Eye (tissue), 1 donor: Measurements from ENCODE around the gene TUBA3D.
A peak's percentile ranks its signal among the peaks of the same experiment; 100 is the strongest.
"Not testable (repeated sequence)": the region's sequence is repeated elsewhere in the genome, so short reads cannot be mapped to it uniquely, and the experiment has no call there.

ENCODE experiments used
- DNase-seq: peaks from one replicate; pipeline ENCODE4 v3.0.0-alpha.2; 2015

The TUBA3D gene

DNA sequence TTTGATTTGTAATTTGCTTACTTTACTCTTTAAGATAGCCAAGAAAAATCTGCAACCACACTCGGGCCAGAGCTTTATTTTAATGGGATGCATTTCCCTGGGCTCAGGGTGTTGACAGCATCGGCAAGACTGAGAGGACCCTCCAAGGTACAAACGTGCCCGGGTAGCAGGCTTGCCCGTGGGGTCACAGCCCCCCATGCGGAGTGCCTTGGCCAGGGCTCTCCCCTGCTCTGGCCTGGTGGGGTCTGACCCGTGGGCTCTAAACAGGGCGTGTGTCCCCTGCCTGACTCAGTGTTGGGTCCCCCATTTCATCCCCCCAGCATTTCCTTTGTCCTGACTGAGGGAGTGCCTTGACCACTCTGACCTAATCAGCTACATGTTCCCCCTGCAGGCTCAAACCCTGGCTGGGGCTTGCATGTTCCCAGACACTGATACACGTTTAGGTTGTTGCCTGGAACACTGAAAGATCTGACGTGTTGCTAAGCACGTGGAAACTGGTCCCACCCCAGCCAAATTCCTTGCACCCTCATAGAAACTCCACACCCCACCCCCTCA, 9.1 kb downstream of the TUBA3D start:
- DNase-seq = not testable (repeated sequence)

DNA sequence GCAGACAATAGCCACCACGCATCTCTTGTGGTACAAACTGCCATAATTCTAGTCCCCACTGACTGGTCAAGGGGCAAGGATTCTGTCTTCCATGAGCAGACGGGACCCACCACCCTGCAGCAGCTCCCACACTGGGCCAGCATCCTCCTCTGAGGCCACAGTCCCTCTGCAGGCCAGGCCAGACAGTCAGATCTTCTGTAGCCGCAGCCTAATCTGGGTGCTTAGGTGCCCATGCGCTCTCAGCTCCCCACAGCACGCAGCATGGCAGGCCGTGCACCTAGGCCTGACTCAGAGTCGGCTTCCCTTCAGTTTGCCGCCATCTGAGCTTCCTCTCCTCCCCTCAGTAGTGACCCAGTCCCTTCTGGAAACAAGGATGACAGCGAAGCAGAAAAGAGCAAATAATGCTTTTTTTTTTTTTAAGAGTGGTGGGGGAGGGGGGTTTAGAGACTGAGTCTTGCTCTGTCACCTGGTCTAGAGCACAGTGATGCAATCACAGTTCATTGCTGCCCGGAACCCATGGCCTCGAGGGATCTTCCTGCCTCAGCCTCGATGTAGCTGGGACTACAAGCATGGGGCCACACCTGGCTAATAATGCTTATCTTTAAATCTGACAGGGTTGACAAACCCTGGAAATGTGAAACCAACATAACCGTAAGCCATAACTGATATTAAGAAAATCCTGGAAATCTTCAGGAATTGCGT, 10.4 kb downstream of the TUBA3D start:
- DNase-seq = peak; percentile 23

DNA sequence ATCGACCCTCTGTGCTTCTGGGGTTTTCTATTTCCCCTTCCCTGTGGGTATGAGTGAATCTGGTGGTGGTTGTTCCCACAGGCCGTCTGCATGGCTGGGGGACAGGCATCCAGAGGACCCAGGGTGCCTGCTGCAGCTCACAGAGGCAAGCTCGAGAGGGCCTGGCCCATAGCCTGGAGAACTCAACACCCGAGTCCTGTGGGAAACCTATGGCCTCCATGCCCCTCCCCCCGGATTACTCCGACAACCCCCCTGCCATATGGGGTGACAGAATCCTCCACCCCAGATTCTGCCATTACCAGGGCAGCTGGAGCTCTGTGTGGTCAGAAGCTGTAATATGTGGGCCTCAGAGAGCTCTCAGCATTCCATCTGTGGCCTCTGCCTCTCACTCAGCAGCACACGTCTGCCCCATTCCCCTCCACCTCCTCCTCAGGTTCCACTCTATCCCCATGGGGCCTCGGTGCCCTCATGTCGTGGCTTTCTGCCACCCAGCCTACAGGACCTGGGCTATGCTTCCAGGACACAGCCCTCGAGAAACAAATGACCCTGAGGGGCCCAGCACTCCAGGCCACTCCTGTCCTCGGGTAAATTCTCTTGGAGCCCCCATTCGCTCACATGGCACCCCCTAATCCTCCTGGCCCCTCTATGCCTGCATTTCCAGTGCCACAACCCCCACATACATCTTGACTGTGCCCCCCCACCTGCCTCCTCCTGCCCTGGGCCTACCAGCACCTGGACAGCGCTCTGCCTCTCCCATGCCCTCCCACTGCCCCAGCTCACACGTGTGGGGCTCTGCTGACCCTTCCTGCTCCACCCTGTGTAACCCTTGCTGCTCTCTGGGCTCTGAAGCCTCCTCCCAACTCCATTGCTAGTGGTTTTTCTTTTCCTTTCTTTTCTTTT, 12.6 kb downstream of the TUBA3D start:
- no peak for DNase-seq

DNA sequence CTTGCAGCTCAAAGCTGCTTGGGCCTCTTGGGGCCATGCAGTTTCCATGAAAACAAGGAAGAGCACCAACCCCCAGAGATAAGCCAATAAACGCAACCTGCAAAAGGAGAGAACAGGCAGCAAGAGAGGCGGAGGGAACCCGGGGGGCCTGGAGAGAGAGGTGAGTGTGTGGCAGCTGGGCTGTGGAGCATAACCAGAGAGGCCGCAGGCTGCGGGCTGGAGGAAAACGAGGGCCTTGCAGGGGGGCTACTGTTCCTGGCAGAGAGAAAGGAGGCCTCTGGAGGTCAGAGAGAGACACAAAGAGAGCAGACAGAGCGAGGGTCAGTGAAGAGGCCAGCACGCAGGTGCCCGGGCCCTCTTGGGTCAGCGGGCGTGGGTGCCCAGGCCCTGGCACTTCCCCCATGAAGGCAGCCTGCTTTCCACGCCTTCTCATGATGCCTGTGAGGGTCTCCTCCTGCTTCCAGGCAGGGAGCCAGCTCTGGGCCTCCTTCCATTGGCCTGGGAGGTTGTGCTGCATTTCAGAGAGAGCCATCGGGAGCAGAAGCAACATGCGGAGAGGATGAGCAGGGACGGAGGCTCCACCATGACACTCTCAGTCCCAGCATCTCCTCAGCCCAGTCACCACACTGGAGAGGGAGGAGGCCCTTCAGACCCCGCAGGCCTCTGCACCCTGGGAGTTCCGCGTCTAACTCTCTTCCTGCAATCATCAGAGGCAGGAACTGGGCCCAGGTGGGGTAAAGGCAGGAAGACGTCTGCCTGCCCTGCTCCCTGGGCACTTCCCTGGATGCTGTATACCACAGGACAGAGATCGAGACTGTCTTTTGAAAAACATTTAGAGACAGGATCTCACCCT, 14.9 kb downstream of the TUBA3D start:
- DNase-seq = peak; percentile 61

- peak; percentile 49 for DNase-seq
Observed at GRCh38 chr2:131491469-131491836, 15.5 kb downstream of the TUBA3D start.

- not testable (repeated sequence) for DNase-seq
Observed at GRCh38 chr2:131492015-131492417, 16.1 kb downstream of the TUBA3D start, which contains the start of gene MZT2A. MZT2A (minus strand) TSS chr2:131492397; CDS start chr2:131492376, 21 bp downstream.

DNA sequence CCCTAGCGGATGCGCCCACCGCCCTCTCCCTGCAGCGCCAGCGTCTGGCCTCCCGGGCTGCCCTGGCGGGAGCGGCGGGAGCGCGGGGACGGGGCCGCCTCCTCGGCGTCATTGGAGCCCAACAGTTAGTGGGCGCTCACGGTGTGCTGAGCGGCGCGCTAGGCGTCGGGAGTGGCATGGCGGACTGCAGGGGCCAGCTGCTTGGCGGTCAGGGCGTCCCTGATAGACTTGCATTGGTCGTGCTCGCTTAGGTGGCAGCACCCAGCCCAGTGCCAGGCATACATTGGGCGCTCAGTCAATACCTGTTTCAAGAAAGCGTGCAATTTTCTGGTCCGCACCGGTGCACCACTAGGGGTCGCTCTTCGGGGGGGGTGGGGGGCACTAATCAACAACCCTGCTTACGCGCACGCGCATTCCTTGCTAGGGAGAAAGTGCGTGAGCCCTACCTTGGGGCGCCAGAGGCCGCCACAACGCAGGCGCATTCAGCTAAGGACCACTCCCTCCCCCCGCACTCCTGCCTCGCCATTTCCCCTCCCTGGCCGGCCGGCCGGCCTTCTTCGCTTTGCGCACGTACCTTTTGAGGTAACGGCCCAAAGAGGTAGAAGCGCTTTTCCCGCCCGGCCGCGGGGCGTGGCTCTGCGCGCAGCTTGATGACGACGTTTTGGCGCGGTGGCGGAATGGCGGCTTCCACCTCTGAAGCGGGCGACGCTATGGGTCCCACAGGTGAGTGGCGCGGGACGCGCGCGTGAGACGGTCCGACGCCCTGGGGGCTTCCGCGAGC, 16.7 kb downstream of the TUBA3D start:
- DNase-seq = peak; percentile 98

- DNase-seq = no peak
Observed at GRCh38 chr2:131493199-131493968, 17.5 kb downstream of the TUBA3D start.

DNA sequence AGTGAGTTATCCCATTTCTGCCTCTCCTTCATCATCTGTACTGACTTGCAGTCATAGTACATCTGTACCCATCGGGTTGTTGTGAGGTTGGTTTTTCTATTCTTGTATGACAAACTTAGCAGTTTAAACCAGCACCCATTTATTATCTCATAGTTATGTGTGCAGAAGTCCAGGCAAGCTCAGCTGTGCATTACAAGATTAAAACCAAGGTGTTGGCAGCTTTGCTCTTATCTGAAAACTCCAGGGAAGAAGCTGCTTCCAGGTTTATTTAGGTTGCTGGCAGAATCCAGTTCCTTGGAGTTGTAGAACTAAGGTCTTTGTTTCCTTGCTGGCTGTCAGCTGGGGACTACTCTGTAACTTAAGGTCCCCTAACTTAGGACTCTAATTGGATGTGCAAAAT, 19.6 kb downstream of the TUBA3D start:
- DNase-seq = not testable (repeated sequence)

DNA sequence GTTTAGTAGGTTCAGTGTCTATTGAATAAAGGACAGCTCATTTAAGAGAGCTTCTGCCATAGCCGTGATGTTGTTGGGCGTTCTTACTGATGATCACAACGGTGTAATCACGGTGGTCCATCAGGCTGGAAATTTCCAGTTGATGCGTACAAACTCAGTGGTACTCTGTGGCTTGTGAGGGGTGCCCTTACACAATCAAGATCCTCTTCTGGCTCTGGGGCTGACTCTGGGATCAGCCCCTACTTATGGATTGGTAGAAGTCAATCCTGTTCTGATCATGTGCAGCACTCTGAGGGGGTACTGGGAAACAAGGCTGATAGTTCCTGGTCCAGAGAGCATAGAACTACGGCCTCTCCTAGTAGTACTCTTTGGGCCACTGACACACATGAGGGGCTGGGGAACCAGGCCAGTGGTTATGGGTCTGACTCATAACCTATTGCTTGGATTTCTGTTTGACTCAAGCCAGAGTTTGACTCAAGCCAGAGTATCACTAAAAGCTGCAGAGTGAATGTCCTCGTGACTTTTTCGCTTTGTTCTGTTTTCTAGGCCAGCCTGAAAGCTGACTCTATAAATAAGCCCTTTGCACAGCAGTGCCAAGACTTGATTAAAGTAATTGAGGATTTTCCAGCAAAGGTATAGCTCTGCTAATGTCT, 22.5 kb downstream of the TUBA3D start:
- not testable (repeated sequence) for DNase-seq

DNA sequence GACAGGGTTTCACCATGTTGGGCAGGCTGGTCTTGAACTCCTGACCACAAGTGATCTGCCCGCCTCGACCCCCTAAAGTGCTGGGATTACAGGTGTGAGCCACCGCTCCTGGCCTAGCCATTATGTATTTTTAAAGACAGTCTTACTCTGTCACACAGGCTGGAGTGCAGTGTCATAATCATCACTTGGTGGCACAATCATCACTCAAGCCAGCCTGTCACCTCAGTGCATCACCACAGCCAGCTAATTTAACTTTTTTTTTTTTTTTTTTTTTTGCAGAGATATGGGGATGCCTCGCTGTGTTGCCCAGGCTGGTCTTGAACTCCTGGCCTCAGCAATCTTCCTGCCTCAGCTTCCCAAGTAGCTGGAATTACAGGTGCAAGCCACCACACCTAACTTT, 27.7 kb downstream of the TUBA3D start:
- DNase-seq = not testable (repeated sequence)

- DNase-seq = not testable (repeated sequence)
Observed at GRCh38 chr2:131504082-131504750, 28.3 kb downstream of the TUBA3D start.

- DNase-seq = no peak
Observed at GRCh38 chr2:131509615-131510014, 33.7 kb downstream of the TUBA3D start.

GRCh38 chr2:131511291-131511968, 35.5 kb downstream of the TUBA3D start:
- not testable (repeated sequence) for DNase-seq

DNA sequence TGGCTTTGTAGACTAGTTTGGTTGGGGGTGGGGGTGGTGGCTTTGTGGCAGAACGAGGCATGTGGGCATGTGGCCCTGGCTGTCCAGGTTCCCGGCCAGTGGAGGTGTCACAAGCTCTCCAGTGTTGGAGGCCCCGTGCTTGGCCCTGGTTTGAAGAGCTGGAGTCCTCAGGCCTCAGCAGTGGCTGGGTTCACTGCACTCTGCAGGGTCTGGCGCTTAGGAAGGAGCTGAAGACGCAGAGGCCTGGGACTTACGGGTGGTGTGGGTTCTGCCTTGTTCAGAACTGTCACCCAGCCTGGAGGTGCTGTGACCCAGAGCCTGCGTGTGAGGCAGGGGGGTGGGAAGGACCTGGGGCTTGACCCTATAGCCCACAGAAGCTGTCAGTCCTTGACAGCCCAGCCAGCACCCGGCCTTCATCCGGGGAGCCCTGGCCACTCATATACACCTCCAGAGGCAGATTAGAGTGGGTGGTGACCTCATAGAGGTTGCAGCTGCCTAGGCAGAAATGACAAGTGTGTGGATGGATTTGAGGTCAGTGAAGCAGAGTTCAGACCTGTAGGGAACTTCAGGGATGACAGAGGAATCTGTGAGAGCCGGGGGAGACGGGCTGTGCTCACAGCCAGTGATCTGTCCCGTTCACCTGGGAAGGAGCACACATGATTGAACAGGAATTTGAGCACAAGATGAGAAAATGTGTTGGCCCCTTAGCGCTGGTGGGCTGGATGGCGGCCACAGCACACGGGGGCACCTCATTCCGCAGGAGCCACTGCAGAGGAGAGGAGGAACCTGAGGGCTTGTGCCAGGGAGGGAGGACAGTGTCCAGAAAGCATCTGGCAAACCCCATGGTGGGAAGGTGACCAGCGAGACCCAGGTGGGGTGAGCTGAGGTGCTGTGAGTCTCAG, 36.3 kb downstream of the TUBA3D start:
- DNase-seq = not testable (repeated sequence)

DNA sequence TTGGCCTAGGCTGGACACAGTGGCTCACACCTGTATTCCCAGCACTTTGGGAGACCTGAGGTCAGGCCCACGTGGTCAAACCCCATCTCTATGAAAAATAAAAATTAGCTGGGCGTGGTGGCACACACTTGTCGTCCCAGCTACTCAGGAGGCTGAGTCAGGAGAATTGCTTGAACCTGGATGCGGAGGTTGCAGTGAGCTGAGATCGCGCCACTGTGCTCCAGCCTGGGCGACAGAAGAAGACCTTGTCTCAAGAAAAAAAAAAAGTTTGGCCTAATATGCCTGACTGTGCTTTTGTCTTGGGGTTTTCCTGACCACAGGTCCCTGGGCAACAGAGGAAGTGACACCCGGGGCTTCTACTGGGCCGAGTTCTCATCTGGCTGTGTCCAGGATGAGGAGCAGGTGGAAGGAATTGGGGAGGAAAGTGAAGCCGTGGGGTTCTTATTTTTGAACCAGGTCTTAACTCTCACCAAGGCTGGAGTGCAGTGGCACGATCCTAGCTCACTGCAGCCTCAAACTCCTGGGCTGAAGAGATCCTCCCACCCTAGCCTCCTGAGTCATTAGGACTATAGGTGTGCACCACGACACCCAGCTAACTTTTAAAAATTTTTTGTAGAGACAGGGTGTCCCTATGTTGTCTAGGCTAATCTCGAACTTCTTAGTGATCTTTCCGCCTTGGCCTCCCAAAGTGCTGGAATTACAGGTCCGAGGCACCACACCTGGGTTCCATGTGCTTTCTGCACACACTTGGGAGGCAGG, 38.7 kb downstream of the TUBA3D start:
- not testable (repeated sequence) for DNase-seq

- DNase-seq = not testable (repeated sequence)
Observed at GRCh38 chr2:131515235-131515634, 39.3 kb downstream of the TUBA3D start.
